H1 (cell line): ENCODE measurements around the gene HAGH. TPM values are rescaled to one million over a fixed set of nuclear protein-coding genes. Genes with fewer than 3 reads are reported as not detected.

ENCODE experiments used
- ASH2L ChIP-seq: fragments of 200-600, 300-600 bp; sonication (generic); IDR thresholded peaks from one replicate; pipeline ENCODE4 v1.7.1; 2017; ENCODE audit warnings: low read length
- BACH1 ChIP-seq: IDR thresholded peaks from 2 replicates; pipeline ENCODE4 v1.6.1; 2012; ENCODE audit warnings: low read length, improper control_type of control experiment
- BCL11A ChIP-seq, 2 experiments: IDR thresholded peaks; one replicate each; pipeline ENCODE4 v1.6.1; 2011; ENCODE audit warnings: low read depth in 2 of 2, low read length in 2 of 2, mild to moderate bottlenecking in 2 of 2
- CEBPB ChIP-seq: IDR thresholded peaks from 2 replicates; pipeline ENCODE4 v1.6.1; 2012; ENCODE audit warnings: low read depth, low read length
- HDAC2 ChIP-seq, 2 experiments: fragments of 300-600 bp in 1 of 2; sonication (generic) in 1 of 2; IDR thresholded peaks; 2 replicates each; pipeline ENCODE4 v1.6.1; 2011 to 2012; ENCODE audit warnings: low read depth in 2 of 2, low read length in 2 of 2, mild to moderate bottlenecking in 2 of 2, moderate library complexity in 2 of 2, borderline replicate concordance in 1 of 2, inconsistent platforms in 1 of 2
- HDAC6 ChIP-seq: IDR thresholded peaks from one replicate; pipeline ENCODE4 v1.7.1; 2012; ENCODE audit warnings: low read depth, mild to moderate bottlenecking, inconsistent platforms, low read length, moderate library complexity
- KDM1A ChIP-seq: fragments of 200-600, 300-600 bp; sonication (generic); IDR thresholded peaks from 2 replicates; pipeline ENCODE4 v1.7.1; 2016; ENCODE audit warnings: mild to moderate bottlenecking, low read length, borderline replicate concordance
- NANOG ChIP-seq: IDR thresholded peaks from 2 replicates; pipeline ENCODE4 v1.6.1; 2011; ENCODE audit warnings: low read length, low read depth, mild to moderate bottlenecking, inconsistent platforms; ENCODE audit not compliant: insufficient read depth, poor library complexity, severe bottlenecking
- RBBP5 ChIP-seq: IDR thresholded peaks from 2 replicates; pipeline ENCODE4 v1.7.1; 2012; ENCODE audit warnings: low read depth, mild to moderate bottlenecking, inconsistent platforms, low read length, moderate library complexity, borderline replicate concordance
- RFX5 ChIP-seq: IDR thresholded peaks from 2 replicates; pipeline ENCODE4 v1.6.1; 2011; ENCODE audit warnings: low read depth, low read length, improper control_type of control experiment, borderline replicate concordance
- SAP30 ChIP-seq: fragments of 300-600 bp; sonication (generic); IDR thresholded peaks from 2 replicates; pipeline ENCODE4 v1.7.1; 2012; ENCODE audit warnings: low read length, moderate library complexity, mild to moderate bottlenecking, inconsistent platforms; ENCODE audit not compliant: insufficient read depth, insufficient replicate concordance
- SP1 ChIP-seq: IDR thresholded peaks from 2 replicates; pipeline ENCODE4 v1.6.1; 2011; ENCODE audit warnings: low read depth, low read length
- SRF ChIP-seq: IDR thresholded peaks from 2 replicates; pipeline ENCODE4 v1.6.1; 2011; ENCODE audit warnings: mild to moderate bottlenecking, low read depth, low read length, moderate library complexity
- polyA plus RNA-seq, 7 experiments: library from polyadenylated mRNA; depleted of rRNA in 3 of 7; stranded (reverse) in 5 of 7; unstranded in 2 of 7; fragments of >200 nt in 5 of 7; fragments of 200-250 nt in 2 of 7; gene quantifications; 1 replicate in 5 of 7; 2 replicates in 1 of 7; 4 replicates in 1 of 7; pipeline versions ENCODE4 v1.2.1 to v1.2.3, GENCODE V29; 2011 to 2013; ENCODE audit warnings: missing spikeins in 2 of 7, mixed read lengths in 2 of 7
- total RNA-seq: library from RNA; stranded (reverse); fragmentation: NEBNext Ultra II Directional; extraction: Animal tissue kit (Norgen Biotek cat#: 25700); gene quantifications from 2 replicates; pipeline ENCODE4 v1.2.1, GENCODE V29; 2021
- TF ChIP-seq, protein P1 (sequence below): IDR thresholded peaks from 2 replicates; pipeline ENCODE4 v1.6.1; 2012; ENCODE audit warnings: low read length, inconsistent platforms

Gene HAGH
- total and polyA plus RNA-seq, 2 of the 8 experiments (the other 6 are each of a cell fraction or from before 2014, with no cell fraction given): 28.7 to 40.6 TPM

- no peak for TF ChIP-seq RBBP5
- TF ChIP-seq HDAC2 (IDR thresholded peaks at IDR 0.05; ENCODE audit: borderline replicate concordance in 1 of 2, low read depth in 2 of 2, low read length in 2 of 2): no peak
- no peak for TF ChIP-seq NANOG
- TF ChIP-seq ASH2L: no peak
- no peak for TF ChIP-seq SRF
- TF ChIP-seq BACH1: no peak
- TF ChIP-seq SP1: no peak
- no peak for TF ChIP-seq HDAC6
- TF ChIP-seq KDM1A: no peak
- TF ChIP-seq CEBPB: no peak
- no peak for TF ChIP-seq BCL11A (IDR thresholded peaks at IDR 0.05; ENCODE audit: low read depth in 2 of 2, low read length in 2 of 2)
- TF ChIP-seq RFX5: no peak
- no peak for TF ChIP-seq SAP30
- TF ChIP-seq, protein P1, sequence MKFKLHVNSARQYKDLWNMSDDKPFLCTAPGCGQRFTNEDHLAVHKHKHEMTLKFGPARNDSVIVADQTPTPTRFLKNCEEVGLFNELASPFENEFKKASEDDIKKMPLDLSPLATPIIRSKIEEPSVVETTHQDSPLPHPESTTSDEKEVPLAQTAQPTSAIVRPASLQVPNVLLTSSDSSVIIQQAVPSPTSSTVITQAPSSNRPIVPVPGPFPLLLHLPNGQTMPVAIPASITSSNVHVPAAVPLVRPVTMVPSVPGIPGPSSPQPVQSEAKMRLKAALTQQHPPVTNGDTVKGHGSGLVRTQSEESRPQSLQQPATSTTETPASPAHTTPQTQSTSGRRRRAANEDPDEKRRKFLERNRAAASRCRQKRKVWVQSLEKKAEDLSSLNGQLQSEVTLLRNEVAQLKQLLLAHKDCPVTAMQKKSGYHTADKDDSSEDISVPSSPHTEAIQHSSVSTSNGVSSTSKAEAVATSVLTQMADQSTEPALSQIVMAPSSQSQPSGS: no peak
Measured at GRCh38 chr16:1825864-1826690, 548 bp downstream of the HAGH start (continued).
